Natural killer cell treated with Interleukin-12 subunit alpha and Interleukin-12 subunit beta and Interleukin-15 and Interleukin-18, amount 100 ng/mL, for 72 hours (primary cell): ENCODE measurements around the gene IMP3. TPM values are rescaled to one million over a fixed set of nuclear protein-coding genes. Genes with fewer than 3 reads are reported as not detected.
"Not testable (repeated sequence)": the region's sequence is repeated elsewhere in the genome, so short reads cannot be mapped to it uniquely, and the experiment has no call there.

Experiments used
- ATAC-seq, 2 donors: fragments of 150-1000 bp; cut with Tn5 transposase in 1 of 2; sonication (Bioruptor Pico), chemical (Tn5 transposase) in 1 of 2; 2 replicates each; pipeline ENCODE4 v1.10.0; 2021
- DNase-seq: peaks from one replicate; pipeline ENCODE4 v3.0.0; 2022; ENCODE audit warnings: low spot score
- H3K27ac Mint-ChIP-seq, 2 donors: 1 replicate in 1 of 2; 2 replicates in 1 of 2; pipeline ENCODE4 v1.8.0; 2022; ENCODE audit warnings: mixed read lengths in 2 of 2, mild to moderate bottlenecking in 1 of 2, moderate library complexity in 1 of 2
- H3K27me3 Mint-ChIP-seq, 2 donors: 1 replicate in 1 of 2; 2 replicates in 1 of 2; pipeline ENCODE4 v1.8.0; 2022; ENCODE audit warnings: mixed read lengths in 2 of 2
- H3K36me3 Mint-ChIP-seq: one replicate; pipeline ENCODE4 v1.8.0; 2022; ENCODE audit warnings: mixed read lengths
- H3K4me1 Mint-ChIP-seq, 2 donors: 1 replicate in 1 of 2; 2 replicates in 1 of 2; pipeline ENCODE4 v1.8.0; 2022; ENCODE audit warnings: low read depth in 2 of 2, mixed read lengths in 2 of 2, mild to moderate bottlenecking in 1 of 2
- H3K4me3 Mint-ChIP-seq: one replicate; pipeline ENCODE4 v1.8.0; 2022; ENCODE audit warnings: mixed read lengths
- H3K9me3 Mint-ChIP-seq: 2 replicates; pipeline ENCODE4 v1.8.0; 2022; ENCODE audit warnings: mixed read lengths
- total RNA-seq, 2 donors: library from RNA; stranded (reverse); gene quantifications; one replicate each; pipeline ENCODE4 v1.2.3, GENCODE V29; 2022

Gene IMP3
- total RNA-seq, 2 donors from 2014 or later, result 76.2 to 111 TPM

GRCh38 chr15:75636026-75636425 lies 4.0 kb downstream of the IMP3 start:
- peaks cover 12% of the 10 kb centered on the region for H3K36me3 Mint-ChIP-seq
- no peaks in the 10 kb centered on the region for H3K27me3 Mint-ChIP-seq
- H3K4me1 Mint-ChIP-seq, result peaks cover 23 to 29% of the 10 kb centered on the region in 2 donors
- H3K9me3 Mint-ChIP-seq, result no peaks in the 10 kb centered on the region
- DNase-seq (no peak), ATAC-seq (no peak)
- H3K4me3 Mint-ChIP-seq, result no peak overlapping the region
- H3K27ac Mint-ChIP-seq, result no peak overlapping the region

- H3K4me3 Mint-ChIP-seq, ATAC-seq: not testable (repeated sequence)
Observed at GRCh38 chr15:75633922-75634321, 6.1 kb downstream of the IMP3 start.

GRCh38 chr15:75631935-75632334 lies 8.1 kb downstream of the IMP3 start:
- H3K27me3 Mint-ChIP-seq, result no peaks in the 10 kb centered on the region
- H3K4me3 Mint-ChIP-seq, result no peak overlapping the region

More at GRCh38 chr15:75633922-75634321, 6.1 kb downstream of the IMP3 start:
- not testable (repeated sequence) for DNase-seq, H3K9me3 Mint-ChIP-seq, H3K27ac Mint-ChIP-seq, H3K36me3 Mint-ChIP-seq, H3K27me3 Mint-ChIP-seq
- peaks cover 16 to 18% of the 10 kb centered on the region in 2 donors for H3K4me1 Mint-ChIP-seq

GRCh38 chr15:75625542-75626347 lies 14.3 kb downstream of the IMP3 start, which contains the start of gene SNUPN:
Gene SNUPN (minus strand): TSS chr15:75625725. CDS start chr15:75621051, 4,674 bp downstream.
- ATAC-seq (peak; percentile 96 to 97), DNase-seq (peak; percentile 95)
- Mint-ChIP-seq H3K27me3 (no peaks in the 10 kb centered on the region), H3K36me3 (no peaks in the 10 kb centered on the region), H3K4me3 (peak within 1 kb of the TSS; percentile 95), H3K27ac (peak within 1 kb of the TSS; percentile 97 to 99), H3K9me3 (no peaks in the 10 kb centered on the region), H3K4me1 (peaks cover 19 to 20% of the 10 kb centered on the region in 2 donors)

More at GRCh38 chr15:75631935-75632334, 8.1 kb downstream of the IMP3 start:
- DNase-seq, result no peak
- Mint-ChIP-seq H3K36me3 (no peaks in the 10 kb centered on the region), H3K4me1 (no peaks in the 10 kb centered on the region), H3K27ac (no peak overlapping the region), H3K9me3 (no peaks in the 10 kb centered on the region)
- ATAC-seq, result no peak

GRCh38 chr15:75622505-75622904 lies 17.5 kb downstream of the IMP3 start:
- Mint-ChIP-seq H3K4me1 (peaks cover 26 to 27% of the 10 kb centered on the region in 2 donors), H3K36me3 (no peaks in the 10 kb centered on the region), H3K27ac (peak overlapping the region in 1 of 2 donors; percentile 74), H3K9me3 (no peaks in the 10 kb centered on the region), H3K4me3 (no peak overlapping the region), H3K27me3 (no peaks in the 10 kb centered on the region)
- ATAC-seq, result no peak
- no peak for DNase-seq

- Mint-ChIP-seq H3K4me1 (peaks cover 19 to 20% of the 10 kb centered on the region in 2 donors), H3K27me3 (no peaks in the 10 kb centered on the region), H3K9me3 (no peaks in the 10 kb centered on the region), H3K36me3 (peaks cover 2% of the 10 kb centered on the region), H3K27ac (peak overlapping the region; percentile 10 to 74), H3K4me3 (no peak overlapping the region)
- DNase-seq (no peak), ATAC-seq (no peak)
Observed at GRCh38 chr15:75620841-75621391, 19.1 kb downstream of the IMP3 start.

- Mint-ChIP-seq H3K27me3 (no peaks in the 10 kb centered on the region), H3K4me1 (peaks cover 17 to 20% of the 10 kb centered on the region in 2 donors), H3K9me3 (no peaks in the 10 kb centered on the region), H3K36me3 (peaks cover 9% of the 10 kb centered on the region), H3K27ac (peak overlapping the region; percentile 10 to 74), H3K4me3 (no peak overlapping the region)
- DNase-seq (no peak), ATAC-seq (no peak)
Observed at GRCh38 chr15:75620058-75620820, 19.8 kb downstream of the IMP3 start.

GRCh38 chr15:75616766-75617165 lies 23.3 kb downstream of the IMP3 start:
- H3K27me3 Mint-ChIP-seq, result no peaks in the 10 kb centered on the region
- no peak overlapping the region for H3K27ac Mint-ChIP-seq
- ATAC-seq, result no peak
- no peak overlapping the region for H3K4me3 Mint-ChIP-seq
- peaks cover 23% of the 10 kb centered on the region for H3K36me3 Mint-ChIP-seq
- DNase-seq, result no peak
- peaks cover 17% of the 10 kb centered on the region in 2 donors for H3K4me1 Mint-ChIP-seq
- no peaks in the 10 kb centered on the region for H3K9me3 Mint-ChIP-seq

GRCh38 chr15:75606711-75607699 lies 33.0 kb downstream of the IMP3 start:
- Mint-ChIP-seq H3K27ac (peak overlapping the region; percentile 77 to 86), H3K27me3 (no peaks in the 10 kb centered on the region), H3K9me3 (no peaks in the 10 kb centered on the region), H3K4me1 (peaks cover 32 to 34% of the 10 kb centered on the region in 2 donors), H3K36me3 (peaks cover 11% of the 10 kb centered on the region), H3K4me3 (peak overlapping the region; percentile 72)
- ATAC-seq (peak; percentile 59 to 77), DNase-seq (no peak)

GRCh38 chr15:75606026-75606425 lies 34.0 kb downstream of the IMP3 start:
- H3K27ac Mint-ChIP-seq, result peak overlapping the region; percentile 77 to 86
- ATAC-seq (no peak), DNase-seq (no peak)
- H3K36me3 Mint-ChIP-seq, result peaks cover 10% of the 10 kb centered on the region
- no peaks in the 10 kb centered on the region for H3K27me3 Mint-ChIP-seq
- no peaks in the 10 kb centered on the region for H3K9me3 Mint-ChIP-seq
- H3K4me3 Mint-ChIP-seq, result peak overlapping the region; percentile 72
- H3K4me1 Mint-ChIP-seq, result peaks cover 32 to 34% of the 10 kb centered on the region in 2 donors

- H3K36me3 Mint-ChIP-seq, result peaks cover 11% of the 10 kb centered on the region
- ATAC-seq, result no peak
- H3K4me1 Mint-ChIP-seq, result peaks cover 25 to 28% of the 10 kb centered on the region in 2 donors
- no peak overlapping the region for H3K4me3 Mint-ChIP-seq
- H3K27me3 Mint-ChIP-seq, result no peaks in the 10 kb centered on the region
- DNase-seq, result no peak
- peak overlapping the region in 1 of 2 donors; percentile 76 for H3K27ac Mint-ChIP-seq
- no peaks in the 10 kb centered on the region for H3K9me3 Mint-ChIP-seq
Observed at GRCh38 chr15:75599401-75599800, 40.6 kb downstream of the IMP3 start.

GRCh38 chr15:75598361-75598760 lies 41.7 kb downstream of the IMP3 start:
- peaks cover 11% of the 10 kb centered on the region for H3K36me3 Mint-ChIP-seq
- H3K27me3 Mint-ChIP-seq, result no peaks in the 10 kb centered on the region
- H3K4me3 Mint-ChIP-seq, result peak overlapping the region; percentile 39
- H3K4me1 Mint-ChIP-seq, result peaks cover 25 to 28% of the 10 kb centered on the region in 2 donors
- H3K9me3 Mint-ChIP-seq, result no peaks in the 10 kb centered on the region
- ATAC-seq (no peak), DNase-seq (no peak)
- H3K27ac Mint-ChIP-seq, result peak overlapping the region; percentile 76 to 90
